A673 (cell line): ENCODE data around the gene CAMK1. TPM values are rescaled to one million over a fixed set of nuclear protein-coding genes. Genes with fewer than 3 reads are reported as not detected.
A peak's percentile ranks its signal among the peaks of the same experiment; 100 is the strongest.

Source experiments
- BruUV-seq: library from RNA; stranded (reverse); fragments of 400-500 nt; replicated peaks from 2 replicates; lab custom pipeline; 2021; lab: Mats Ljungman, UMichigan
- CTCF ChIA-PET: fragments of 300-600 bp; sonication (Branson Sonifier 250); formaldehyde crosslinking; loops from one replicate; lab custom pipeline; 2022; ENCODE audit warnings: antibody characterized with exemption; lab: Charles Lee
- POLR2A ChIA-PET: fragments of 300-600 bp; sonication (Branson Sonifier 250); formaldehyde crosslinking; loops from one replicate; lab custom pipeline; 2022; ENCODE audit warnings: antibody characterized with exemption; ENCODE audit not compliant: low non-redundant PET; lab: Charles Lee
- DNase-seq: peaks from one replicate; pipeline ENCODE4 v3.0.0-alpha.2; 2015; ENCODE audit warnings: low spot score
- H3K27ac ChIP-seq: fragments of 200-600 bp; sonication (generic); 2 replicates; pipeline ENCODE4 v1.5.1; 2016; ENCODE audit warnings: mixed run types, low read depth, mild to moderate bottlenecking, mixed read lengths, antibody characterized with exemption, low read length; ENCODE audit not compliant: poor library complexity, severe bottlenecking
- H3K27me3 ChIP-seq: fragments of 200-600 bp; sonication (generic); replicated peaks from 2 replicates; pipeline ENCODE4 v1.6.1; 2017; ENCODE audit warnings: mixed run types, low read depth, mild to moderate bottlenecking, mixed read lengths, antibody characterized with exemption, low read length; ENCODE audit not compliant: insufficient read depth, poor library complexity
- H3K36me3 ChIP-seq: fragments of 200-600 bp; sonication (generic); 2 replicates; pipeline ENCODE4 v1.6.1; 2016; ENCODE audit warnings: mixed run types, mild to moderate bottlenecking, mixed read lengths, antibody characterized with exemption, low read length; ENCODE audit not compliant: insufficient read depth, poor library complexity, severe bottlenecking
- H3K4me1 ChIP-seq: fragments of 200-600 bp; sonication (generic); 2 replicates; pipeline ENCODE4 v1.6.1; 2017; ENCODE audit warnings: mixed run types, mild to moderate bottlenecking, mixed read lengths, antibody characterized with exemption, low read length; ENCODE audit not compliant: insufficient read depth, poor library complexity, severe bottlenecking
- H3K4me3 ChIP-seq: fragments of 200-600 bp; sonication (generic); 2 replicates; pipeline ENCODE4 v1.5.1; 2016; ENCODE audit warnings: low read depth, mixed run types, mild to moderate bottlenecking, mixed read lengths, low read length; ENCODE audit not compliant: poor library complexity, severe bottlenecking
- H3K9me3 ChIP-seq: fragments of 200-600 bp; sonication (generic); 2 replicates; pipeline ENCODE4 v1.6.1; 2016; ENCODE audit warnings: mixed run types, low read depth, mild to moderate bottlenecking, mixed read lengths, antibody characterized with exemption, low read length; ENCODE audit not compliant: poor library complexity, severe bottlenecking
- EZH2 ChIP-seq: fragments of 200-600 bp; sonication (generic); IDR thresholded peaks from 2 replicates; pipeline ENCODE4 v1.6.1; 2017; ENCODE audit warnings: borderline replicate concordance, low read depth, mild to moderate bottlenecking, mixed read lengths, antibody characterized with exemption, low read length; ENCODE audit not compliant: poor library complexity, severe bottlenecking
- intact Hi-C: fragments of 100-400 bp; cut with micrococcal nuclease; formaldehyde crosslinking; loops from one replicate; pipeline ENCODE4 v1.10.0; 2022; ENCODE audit not compliant: unreplicated experiment
- total RNA-seq: library from RNA; stranded (reverse); gene quantifications from 2 replicates; pipeline ENCODE4 v1.2.3, GENCODE V29; 2021
- TF ChIP-seq, protein P1 (sequence below): fragments of 300-800, 200-600 bp; sonication (generic); conservative IDR thresholded peaks from 2 replicates; pipeline ENCODE4 v1.5.1; 2017; ENCODE audit warnings: low read depth, mild to moderate bottlenecking, antibody characterized with exemption, low read length, moderate library complexity, mixed read lengths

CAMK1 gene
- total RNA-seq, 1 experiment from 2014 or later = 26.7 TPM

DNA sequence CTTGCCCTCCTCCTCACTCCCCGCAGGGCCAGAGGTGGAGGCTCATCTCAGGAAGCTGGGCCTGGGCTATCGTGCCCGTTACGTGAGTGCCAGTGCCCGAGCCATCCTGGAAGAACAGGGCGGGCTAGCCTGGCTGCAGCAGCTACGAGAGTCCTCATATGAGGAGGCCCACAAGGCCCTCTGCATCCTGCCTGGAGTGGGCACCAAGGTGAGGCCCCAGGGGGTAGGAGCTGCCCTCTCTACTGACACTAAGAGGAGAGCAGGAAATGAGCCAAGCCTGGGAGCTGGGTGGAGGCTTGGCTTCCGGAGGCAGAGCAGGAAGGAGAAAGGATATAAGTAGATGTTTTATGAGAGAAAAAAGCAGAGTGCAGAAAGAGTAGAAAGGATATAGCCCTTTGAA lies 15.1 kb downstream of the CAMK1 start:
- peaks cover 47% of the 10 kb centered on the region for H3K36me3 ChIP-seq
- ChIA-PET CTCF (no interaction called here), POLR2A (no interaction called here)
- no peaks in the 10 kb centered on the region for H3K27me3 ChIP-seq
- DNase-seq = no peak
- H3K4me3 ChIP-seq = no peak overlapping the region
- H3K27ac ChIP-seq = peak overlapping the region; percentile 46
- no peaks in the 10 kb centered on the region for H3K9me3 ChIP-seq
- TF ChIP-seq, protein P1, sequence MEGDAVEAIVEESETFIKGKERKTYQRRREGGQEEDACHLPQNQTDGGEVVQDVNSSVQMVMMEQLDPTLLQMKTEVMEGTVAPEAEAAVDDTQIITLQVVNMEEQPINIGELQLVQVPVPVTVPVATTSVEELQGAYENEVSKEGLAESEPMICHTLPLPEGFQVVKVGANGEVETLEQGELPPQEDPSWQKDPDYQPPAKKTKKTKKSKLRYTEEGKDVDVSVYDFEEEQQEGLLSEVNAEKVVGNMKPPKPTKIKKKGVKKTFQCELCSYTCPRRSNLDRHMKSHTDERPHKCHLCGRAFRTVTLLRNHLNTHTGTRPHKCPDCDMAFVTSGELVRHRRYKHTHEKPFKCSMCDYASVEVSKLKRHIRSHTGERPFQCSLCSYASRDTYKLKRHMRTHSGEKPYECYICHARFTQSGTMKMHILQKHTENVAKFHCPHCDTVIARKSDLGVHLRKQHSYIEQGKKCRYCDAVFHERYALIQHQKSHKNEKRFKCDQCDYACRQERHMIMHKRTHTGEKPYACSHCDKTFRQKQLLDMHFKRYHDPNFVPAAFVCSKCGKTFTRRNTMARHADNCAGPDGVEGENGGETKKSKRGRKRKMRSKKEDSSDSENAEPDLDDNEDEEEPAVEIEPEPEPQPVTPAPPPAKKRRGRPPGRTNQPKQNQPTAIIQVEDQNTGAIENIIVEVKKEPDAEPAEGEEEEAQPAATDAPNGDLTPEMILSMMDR = no peak
- no peak for TF ChIP-seq EZH2
- H3K4me1 ChIP-seq = peaks cover 10% of the 10 kb centered on the region
- intact Hi-C loops = no loop called here
- no TSS peak for BruUV-seq

DNA sequence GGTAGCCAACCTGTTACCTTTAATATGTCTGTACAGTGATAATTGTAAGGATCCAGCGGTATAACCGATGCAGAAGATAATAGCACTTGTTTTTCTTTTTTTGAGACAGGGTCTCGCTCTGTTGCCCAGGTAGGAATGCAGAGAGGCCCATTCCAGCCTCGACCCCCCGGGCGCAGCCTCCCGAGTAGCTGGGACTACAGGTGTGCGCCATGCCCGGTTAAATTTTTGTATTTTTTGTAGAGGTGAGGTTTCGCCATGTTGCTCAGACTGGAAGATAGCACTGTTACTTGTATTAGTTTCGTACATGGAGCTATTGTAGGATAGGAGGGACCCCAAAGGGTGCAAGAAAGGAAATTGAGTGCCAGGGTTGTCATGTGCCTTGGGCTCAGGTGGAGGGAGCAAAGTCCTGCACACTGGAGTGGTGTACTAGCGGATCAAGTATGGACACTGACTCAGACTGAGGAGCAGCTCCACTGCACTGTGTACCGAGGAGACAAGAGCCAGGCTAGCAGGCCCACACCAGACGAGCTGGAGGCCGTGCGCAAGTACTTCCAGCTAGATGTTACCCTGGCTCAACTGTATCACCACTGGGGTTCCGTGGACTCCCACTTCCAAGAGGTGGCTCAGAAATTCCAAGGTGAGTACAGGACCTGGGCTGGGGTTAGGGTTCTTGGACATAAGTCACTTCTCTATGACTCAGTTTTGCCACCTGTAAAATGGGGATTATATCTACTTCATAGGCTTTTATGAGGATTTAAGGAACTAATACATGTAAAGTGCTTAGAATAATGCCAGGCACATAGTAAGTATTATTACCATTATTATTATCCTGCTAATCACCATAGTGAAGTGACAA lies 19.0 kb downstream of the CAMK1 start:
- BruUV-seq = no TSS peak
- H3K4me3 ChIP-seq = peak overlapping the region; percentile 62
- H3K27me3 ChIP-seq = no peaks in the 10 kb centered on the region
- peaks cover 14% of the 10 kb centered on the region for H3K4me1 ChIP-seq
- peaks cover 54% of the 10 kb centered on the region for H3K36me3 ChIP-seq
- ChIA-PET CTCF (no interaction called here), POLR2A (no interaction called here)
- no peaks in the 10 kb centered on the region for H3K9me3 ChIP-seq
- TF ChIP-seq, protein P1 = no peak
- no peak for TF ChIP-seq EZH2
- DNase-seq = no peak
- intact Hi-C loops = loop anchor here (1.0 kb wide), 1 partner anchor 19 kb away; the partner anchor contains the start of gene BRPF1
- H3K27ac ChIP-seq = peak overlapping the region; percentile 89

DNA sequence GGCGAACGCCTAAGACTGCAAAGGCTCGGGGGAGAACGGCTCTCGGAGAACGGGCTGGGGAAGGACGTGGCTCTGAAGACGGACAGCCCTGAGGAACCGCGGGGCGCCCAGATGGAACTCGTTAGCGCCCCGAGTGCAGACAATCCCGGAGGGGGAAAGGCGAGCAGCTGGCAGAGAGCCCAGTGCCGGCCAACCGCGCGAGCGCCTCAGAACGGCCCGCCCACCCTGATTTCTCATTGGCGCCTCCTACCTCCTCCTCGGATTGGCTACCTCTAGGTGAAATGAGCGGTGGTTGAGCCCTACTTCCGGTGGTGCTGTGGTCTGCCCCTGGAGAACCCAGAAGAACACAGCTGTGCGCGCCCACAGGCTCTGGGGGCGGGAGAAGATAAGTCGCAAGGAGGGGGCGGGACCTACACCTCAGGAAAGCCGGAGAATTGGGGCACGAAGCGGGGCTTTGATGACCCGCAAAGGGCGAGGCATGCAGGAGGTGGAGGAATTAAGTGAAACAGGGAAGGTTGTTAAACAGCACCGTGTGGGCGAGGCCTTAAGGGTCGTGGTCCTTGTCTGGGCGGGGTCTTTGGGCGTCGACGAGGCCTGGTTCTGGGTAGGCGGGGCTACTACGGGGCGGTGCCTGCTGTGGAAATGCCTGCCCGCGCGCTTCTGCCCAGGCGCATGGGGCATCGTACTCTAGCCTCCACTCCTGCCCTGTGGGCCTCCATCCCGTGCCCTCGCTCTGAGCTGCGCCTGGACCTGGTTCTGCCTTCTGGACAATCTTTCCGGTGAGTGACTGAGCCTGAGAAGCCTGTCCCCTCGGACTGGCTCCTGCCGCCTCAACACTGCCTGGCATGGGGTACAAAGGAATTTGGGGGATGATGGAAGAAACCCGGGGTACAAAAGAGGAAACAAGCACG lies 19.8 kb downstream of the CAMK1 start, which contains the start of gene OGG1:
OGG1 (plus strand) TSS at position 308 of the 911 bp plus-strand sequence; CDS start at position 643, 335 bp downstream.
- H3K27me3 ChIP-seq = no peaks in the 10 kb centered on the region
- DNase-seq = peak; percentile 99
- intact Hi-C loops = loop anchor here (1.0 kb wide), 1 partner anchor 19 kb away; the partner anchor contains the start of gene BRPF1
- ChIA-PET POLR2A (interaction anchor here (0.6 kb wide), 1 partner anchor 10 kb away, joined by 5 read pairs; no protein-coding TSS in a partner anchor), CTCF (interaction anchor here (0.6 to 0.9 kb wide), 3 partner anchors 22 to 839 kb away, joined by 3 read pairs; no protein-coding TSS in a partner anchor)
- H3K4me1 ChIP-seq = peaks cover 11% of the 10 kb centered on the region
- peaks cover 58% of the 10 kb centered on the region for H3K36me3 ChIP-seq
- H3K9me3 ChIP-seq = no peaks in the 10 kb centered on the region
- BruUV-seq = TSS peak; percentile 45
- TF ChIP-seq EZH2 = no peak
- TF ChIP-seq, protein P1 = no peak
- peak within 1 kb of the TSS; percentile 62 for H3K4me3 ChIP-seq
- H3K27ac ChIP-seq = peak within 1 kb of the TSS; percentile 89
